OCI-LY1 (cell line): ENCODE measurements around the gene PARD6A.

Source experiments
- EZH2 ChIP-seq: fragments of 200-600 bp; sonication (generic), shearing (Covaris generic); IDR thresholded peaks from 2 replicates; pipeline ENCODE4 v1.8.0; 2017; ENCODE audit warnings: borderline replicate concordance, mixed run types, mild to moderate bottlenecking, antibody characterized with exemption, low read length, moderate library complexity, mixed read lengths
- TF ChIP-seq, protein P1 (sequence below): fragments of 200-600 bp; sonication (generic), shearing (Covaris generic); IDR thresholded peaks from 2 replicates; pipeline ENCODE4 v1.5.1; 2017; ENCODE audit warnings: mild to moderate bottlenecking, antibody characterized with exemption, low read length, moderate library complexity, mixed read lengths

DNA sequence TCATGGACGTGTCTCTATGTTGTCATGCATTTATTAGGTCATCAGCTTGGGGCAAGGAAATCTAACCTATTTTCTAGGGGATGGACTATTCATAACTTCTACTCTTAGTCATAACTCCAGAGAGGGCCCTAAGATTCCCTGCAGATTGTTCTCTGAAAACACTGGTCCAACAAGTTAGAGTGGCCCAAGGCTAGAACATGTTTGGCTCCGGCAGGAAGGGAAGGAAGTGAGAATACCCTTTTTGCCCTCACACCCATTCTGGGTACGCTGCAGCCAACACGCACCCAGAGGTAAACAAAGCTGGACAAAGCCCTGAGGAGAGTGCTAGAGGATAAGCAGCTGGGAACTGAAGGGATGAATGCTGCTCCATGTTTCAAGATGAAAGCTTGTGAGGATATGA, 15.8 kb downstream of the PARD6A start:
- TF ChIP-seq, protein P1, sequence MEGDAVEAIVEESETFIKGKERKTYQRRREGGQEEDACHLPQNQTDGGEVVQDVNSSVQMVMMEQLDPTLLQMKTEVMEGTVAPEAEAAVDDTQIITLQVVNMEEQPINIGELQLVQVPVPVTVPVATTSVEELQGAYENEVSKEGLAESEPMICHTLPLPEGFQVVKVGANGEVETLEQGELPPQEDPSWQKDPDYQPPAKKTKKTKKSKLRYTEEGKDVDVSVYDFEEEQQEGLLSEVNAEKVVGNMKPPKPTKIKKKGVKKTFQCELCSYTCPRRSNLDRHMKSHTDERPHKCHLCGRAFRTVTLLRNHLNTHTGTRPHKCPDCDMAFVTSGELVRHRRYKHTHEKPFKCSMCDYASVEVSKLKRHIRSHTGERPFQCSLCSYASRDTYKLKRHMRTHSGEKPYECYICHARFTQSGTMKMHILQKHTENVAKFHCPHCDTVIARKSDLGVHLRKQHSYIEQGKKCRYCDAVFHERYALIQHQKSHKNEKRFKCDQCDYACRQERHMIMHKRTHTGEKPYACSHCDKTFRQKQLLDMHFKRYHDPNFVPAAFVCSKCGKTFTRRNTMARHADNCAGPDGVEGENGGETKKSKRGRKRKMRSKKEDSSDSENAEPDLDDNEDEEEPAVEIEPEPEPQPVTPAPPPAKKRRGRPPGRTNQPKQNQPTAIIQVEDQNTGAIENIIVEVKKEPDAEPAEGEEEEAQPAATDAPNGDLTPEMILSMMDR, result no peak
- TF ChIP-seq EZH2, result no peak
